ENCODE data around the gene ETV3.
"Not testable (repeated sequence)": the region's sequence is repeated elsewhere in the genome, so short reads cannot be mapped to it uniquely, and the experiment has no call there.

The ETV3 gene

DNA sequence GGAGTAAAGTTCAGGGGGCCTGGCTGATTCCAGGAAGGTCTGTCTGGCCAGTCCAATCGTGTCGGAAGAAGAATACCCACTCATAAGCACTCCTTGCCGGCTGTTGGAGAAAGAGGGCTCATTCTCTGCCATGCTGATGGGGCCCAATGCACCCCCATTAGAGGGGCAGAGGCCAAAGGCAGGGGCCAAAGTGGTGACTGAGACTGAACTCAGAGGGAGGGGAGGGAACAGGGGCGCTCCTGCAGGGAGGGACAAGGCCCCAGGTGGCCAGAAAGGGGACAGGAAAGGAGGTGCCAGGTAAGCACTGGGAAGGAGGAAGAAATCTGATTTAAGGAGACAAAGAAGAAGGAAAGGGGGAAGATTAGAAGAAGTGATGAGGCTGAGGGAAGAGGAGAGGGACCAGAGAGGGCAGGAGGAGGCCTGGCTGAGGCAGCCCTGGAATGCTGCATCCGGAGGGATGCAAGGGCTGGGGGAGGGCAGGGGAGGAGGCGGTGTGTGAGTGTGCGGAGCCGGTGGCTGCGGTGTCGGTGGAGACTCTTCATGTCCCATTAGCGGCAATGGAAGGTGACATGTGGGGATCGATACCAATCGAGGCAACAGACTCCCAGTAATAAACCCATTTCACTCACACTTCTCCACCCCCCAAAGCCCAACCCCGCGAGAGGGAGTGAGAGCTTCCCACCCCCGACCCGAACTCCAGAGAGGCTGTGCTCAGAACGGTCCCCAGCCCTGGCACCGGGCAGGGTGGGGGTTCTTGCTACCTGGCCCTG, 26.6 kb downstream of the ETV3 start:
- no peak for DNase-seq

GRCh38 chr1:157110686-157111085, 27.5 kb downstream of the ETV3 start:
- DNase-seq, result no peak

DNA sequence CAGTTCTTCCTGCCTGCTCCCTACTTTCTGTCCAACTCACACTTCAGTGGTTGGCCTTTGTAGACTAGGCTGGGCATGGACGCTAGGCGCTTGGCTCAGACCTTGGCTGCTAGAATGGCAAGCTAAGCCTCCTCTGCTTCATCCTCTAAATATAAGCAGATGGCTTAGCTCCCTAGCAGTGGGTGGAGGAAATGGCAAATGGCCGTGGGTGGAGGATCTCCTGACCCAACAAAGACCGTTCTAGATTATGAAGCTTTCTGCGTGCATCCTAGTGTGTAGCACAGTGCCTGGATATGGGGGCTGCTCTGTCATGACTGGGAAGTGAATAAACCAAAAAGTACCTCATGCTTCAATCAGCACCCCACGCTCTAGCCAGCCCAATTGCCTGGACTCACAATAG, 28.2 kb downstream of the ETV3 start:
- no peak for DNase-seq

DNA sequence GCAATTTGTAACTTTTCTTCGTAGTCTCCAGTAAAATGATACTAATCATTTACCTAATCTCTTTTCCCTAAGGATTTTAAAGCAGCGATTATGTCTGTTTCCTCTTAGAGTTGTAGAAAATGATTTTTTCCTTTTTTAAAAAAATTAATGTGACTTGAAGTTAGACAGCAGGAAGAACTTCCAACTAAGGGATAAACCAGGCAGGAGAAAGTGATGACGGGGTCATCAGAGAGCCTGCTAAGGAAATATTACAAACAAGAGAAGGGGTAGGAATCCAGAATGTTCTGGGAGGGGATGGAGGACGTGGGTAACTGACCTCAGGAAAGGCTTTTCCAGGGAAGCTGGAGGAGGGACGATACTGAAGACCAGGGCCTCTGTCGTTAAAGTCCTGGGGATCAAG, 29.7 kb downstream of the ETV3 start:
- no peak for DNase-seq

DNA sequence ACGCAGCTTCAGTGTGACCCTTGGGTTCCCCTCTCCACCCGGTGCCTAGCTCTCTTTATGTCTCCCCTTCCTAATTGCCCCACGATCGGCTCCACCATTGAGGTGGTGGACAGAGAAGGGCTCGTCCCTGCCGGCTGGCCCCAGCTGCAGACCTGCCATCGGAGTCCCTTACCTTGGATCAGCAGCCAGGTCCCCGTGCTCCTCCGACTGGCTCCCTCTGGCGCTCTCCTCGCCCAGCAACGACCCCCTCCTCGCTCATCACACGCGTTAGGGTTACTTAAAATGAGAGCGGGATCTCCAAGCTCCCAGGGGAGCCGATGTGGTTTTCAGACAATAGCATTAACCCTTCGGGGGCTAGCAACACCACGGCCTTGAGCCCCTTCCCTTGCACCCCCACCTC, 30.5 kb downstream of the ETV3 start:
- DNase-seq, result no peak

- DNase-seq, result no peak
Observed at GRCh38 chr1:157106813-157107189, 31.4 kb downstream of the ETV3 start.

GRCh38 chr1:157105988-157106812, 32.0 kb downstream of the ETV3 start:
- peak in 1 of 2 experiments; percentile 5 for DNase-seq

- DNase-seq, result no peak
Observed at GRCh38 chr1:157105298-157105987, 32.8 kb downstream of the ETV3 start.

DNA sequence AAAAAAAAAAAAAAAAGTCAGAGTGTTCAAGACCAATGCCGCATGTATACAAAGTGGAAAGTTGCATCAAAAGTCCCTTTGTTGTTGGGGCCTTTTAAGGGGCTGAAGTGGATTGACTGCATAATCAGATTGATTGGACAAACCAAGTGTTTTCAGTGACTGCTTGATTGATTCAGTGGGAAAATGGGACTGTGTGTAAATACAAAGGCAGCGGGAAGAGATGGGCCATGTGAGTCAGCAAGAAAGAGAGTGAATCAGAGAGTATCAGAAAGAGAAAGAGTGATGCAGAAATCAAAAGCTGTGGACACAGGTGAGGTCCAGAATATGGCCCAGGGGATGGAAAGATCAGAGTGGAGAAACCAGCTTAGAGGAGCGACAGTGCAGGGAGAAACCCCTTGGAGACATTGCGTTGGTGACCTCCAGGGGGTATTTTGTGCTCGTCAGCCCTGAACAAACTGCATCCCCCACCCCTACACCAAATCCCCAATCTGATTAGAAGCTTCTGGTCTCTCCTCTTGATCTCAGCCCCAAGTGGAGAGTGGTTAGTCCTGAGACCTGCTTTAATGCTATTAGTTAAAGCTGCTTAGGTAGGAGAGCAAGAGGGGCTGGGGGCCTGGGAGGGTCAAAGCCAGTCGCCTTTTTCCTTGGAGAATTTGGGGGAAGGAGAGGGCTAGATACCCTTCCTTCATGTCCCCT, 33.4 kb downstream of the ETV3 start:
- DNase-seq, result no peak

- no peak for DNase-seq
Observed at GRCh38 chr1:157103268-157103667, 34.9 kb downstream of the ETV3 start.

DNA sequence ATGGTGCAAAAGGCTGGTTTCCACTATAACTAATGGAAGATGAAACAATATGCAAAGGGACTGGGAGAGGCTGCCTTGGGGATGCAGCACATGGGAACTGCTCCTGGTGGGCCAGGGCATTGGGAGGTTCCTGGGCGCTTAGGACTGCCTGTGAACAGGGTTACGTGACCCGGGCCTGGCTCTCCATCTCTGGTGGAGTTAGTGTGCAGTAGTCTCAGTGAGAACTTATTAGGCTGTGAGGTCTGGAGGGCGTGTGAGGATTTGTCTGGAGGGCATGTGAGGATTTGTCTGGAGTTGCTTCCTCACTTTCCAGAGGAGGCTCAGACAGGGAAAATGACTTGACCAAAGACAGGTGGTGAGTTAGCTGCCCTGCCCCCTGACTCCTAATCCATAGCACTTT, 37.0 kb downstream of the ETV3 start:
- no peak for DNase-seq

DNA sequence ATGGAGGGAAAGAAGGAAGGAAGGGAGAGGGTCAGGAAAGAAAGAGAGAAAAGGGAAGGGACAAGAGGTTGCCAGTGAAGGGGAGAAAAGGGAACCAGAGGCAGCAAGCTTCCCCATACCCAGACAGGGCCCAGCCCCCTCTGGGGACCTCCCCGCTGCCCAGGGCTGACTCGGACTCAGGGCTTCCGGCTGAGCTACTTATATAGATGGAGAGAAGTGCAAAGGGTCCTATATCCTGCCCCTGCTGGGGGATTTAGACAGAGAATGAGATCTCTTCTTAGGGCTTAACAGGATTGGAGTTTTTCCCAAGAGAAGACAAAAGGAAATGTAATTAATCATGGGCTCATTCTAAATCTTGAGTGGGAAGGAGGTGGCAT, 38.6 kb downstream of the ETV3 start, which contains the start of gene ETV3L:
TSS of gene ETV3L (minus strand) at position 176 of the 377 bp plus-strand sequence. CDS start 285 bp downstream, outside the sequence.
- no peak for DNase-seq

DNA sequence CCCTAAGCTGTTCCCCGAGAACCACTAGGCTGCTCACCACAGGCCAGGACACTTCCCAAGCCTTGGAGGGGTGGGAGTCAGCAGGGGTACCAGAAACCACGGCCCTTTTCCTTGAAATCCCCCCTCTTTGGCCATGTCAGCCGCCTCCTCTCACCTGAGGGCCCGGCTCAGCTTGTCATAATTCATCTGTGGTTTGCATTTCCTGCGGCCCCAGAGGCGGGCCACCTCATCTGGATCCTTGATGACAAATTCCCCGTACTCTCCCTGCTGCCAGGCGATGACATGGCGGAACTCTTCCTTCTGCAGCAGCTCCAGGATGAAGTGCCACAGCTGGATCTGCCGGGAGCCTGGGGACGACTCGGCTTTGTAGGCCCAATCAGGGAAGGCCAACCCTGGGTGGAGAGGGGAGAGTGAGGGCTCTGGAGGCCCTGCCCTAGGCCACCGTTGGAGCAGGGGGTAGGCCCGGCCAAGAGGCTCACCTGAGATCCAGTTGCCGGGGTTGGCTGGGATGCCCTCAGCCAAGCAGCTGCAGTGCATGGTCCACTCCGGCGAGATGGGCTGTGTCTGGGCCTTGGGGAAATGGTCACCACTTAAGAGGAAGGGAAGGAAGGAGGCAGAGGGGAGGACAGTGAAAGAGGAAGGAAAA, 39.1 kb downstream of the ETV3 start:
- DNase-seq, result not testable (repeated sequence)

- DNase-seq, result no peak
Observed at GRCh38 chr1:157098519-157098918, 39.7 kb downstream of the ETV3 start.

GRCh38 chr1:157097692-157098091, 40.5 kb downstream of the ETV3 start:
- no peak for DNase-seq

GRCh38 chr1:157096881-157097280, 41.3 kb downstream of the ETV3 start:
- DNase-seq, result no peak

GRCh38 chr1:157095551-157095950, 42.6 kb downstream of the ETV3 start:
- DNase-seq, result no peak

- no peak for DNase-seq
Observed at GRCh38 chr1:157095091-157095490, 43.1 kb downstream of the ETV3 start.

DNA sequence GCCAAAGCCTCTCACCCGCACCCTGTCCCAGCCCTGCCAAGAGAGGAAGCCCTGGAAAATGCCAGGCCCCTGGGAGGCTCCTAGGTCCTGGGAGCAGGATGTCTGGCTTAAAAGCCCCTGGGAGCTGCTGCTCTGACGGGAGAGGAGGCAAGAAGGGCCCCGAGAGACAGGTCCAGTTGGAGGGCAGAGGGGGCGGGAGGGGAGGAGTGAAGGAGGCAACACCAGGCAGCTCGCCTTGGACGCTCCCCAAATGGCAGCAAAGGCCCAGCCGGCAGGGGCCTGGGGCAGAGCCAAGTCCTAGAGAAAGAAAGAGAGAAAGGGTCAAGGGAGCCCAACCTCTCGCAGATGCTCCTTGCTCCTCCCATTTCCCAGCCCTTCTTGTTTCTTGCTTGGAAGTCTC, 45.4 kb downstream of the ETV3 start:
- no peak for DNase-seq

DNA sequence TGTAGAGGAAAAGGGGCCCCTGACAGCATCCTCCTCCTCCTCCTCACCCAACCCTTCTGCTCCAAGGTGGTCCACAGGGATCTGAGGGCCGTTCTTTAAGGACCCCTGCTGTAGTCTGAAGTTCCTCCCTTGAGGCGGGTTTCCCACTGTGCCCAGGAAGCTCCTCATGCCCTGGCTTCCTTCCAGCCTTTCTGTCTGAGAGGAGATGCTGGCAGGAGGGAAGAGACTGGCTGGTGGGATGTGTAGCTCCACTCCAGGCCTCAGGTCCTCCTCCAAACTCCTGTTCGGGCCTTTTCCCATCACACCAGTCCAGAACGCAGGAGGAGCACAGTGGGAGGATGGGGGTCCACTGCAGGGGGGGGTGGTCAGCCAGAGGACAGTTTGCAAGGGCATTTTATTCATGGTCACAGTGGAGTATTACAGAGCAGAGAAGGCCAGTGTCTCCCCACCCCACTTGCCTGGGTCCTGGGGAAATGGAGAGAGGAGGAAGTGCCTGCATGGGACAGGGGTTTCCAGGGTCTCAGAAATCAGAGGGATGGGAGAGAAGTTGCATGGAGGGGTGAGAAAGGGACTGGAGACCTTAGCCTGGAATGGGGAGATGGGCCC, 46.4 kb downstream of the ETV3 start:
- no peak for DNase-seq

- DNase-seq, result no peak
Observed at GRCh38 chr1:157091186-157091585, 47.0 kb downstream of the ETV3 start.

GRCh38 chr1:157090771-157091170, 47.4 kb downstream of the ETV3 start:
- no peak for DNase-seq

Measured in SW 1271 (cell line).